Thyroid gland (tissue), 4 donors: ENCODE data around the gene CRYGB. TPM values are rescaled to one million over a fixed set of nuclear protein-coding genes. Genes with fewer than 3 reads are reported as not detected.

ENCODE experiments used
- DNase-seq, 2 donors: peaks; one replicate each; pipeline ENCODE4 v3.0.0-alpha.2; 2019
- H3K27ac ChIP-seq, 3 donors: fragments of 200-600 bp; sonication (generic); 1 replicate in 2 of 3; 2 replicates in 1 of 3; pipeline ENCODE4 v1.5.1; 2016 to 2019; ENCODE audit warnings: mild to moderate bottlenecking in 1 of 3, moderate library complexity in 1 of 3
- H3K27me3 ChIP-seq: fragments of 200-600 bp; sonication (generic); one replicate; pipeline ENCODE4 v1.5.1; 2019
- H3K36me3 ChIP-seq, 2 donors: fragments of 200-600 bp; sonication (generic); one replicate each; pipeline ENCODE4 v1.5.1; 2016 to 2019
- H3K4me1 ChIP-seq, 2 donors: fragments of 200-600 bp; sonication (generic); one replicate each; pipeline ENCODE4 v1.5.1; 2017 to 2019
- H3K4me3 ChIP-seq, 3 donors: fragments of 200-600 bp; sonication (generic); replicated peaks in 1 of 3; 1 replicate in 2 of 3; 2 replicates in 1 of 3; pipeline ENCODE4 v1.5.1; 2016; ENCODE audit warnings: mild to moderate bottlenecking in 1 of 3
- H3K9me3 ChIP-seq: fragments of 200-600 bp; sonication (generic); one replicate; pipeline ENCODE4 v1.5.1; 2017
- CTCF ChIP-seq, 6 experiments: fragments of 200-600 bp in 3 of 6; fragments of 450-650 bp in 3 of 6; sonication (generic) in 3 of 6; IDR thresholded peaks; one replicate each; pipeline ENCODE4 v1.5.1; 2016 to 2019; ENCODE audit warnings: antibody characterized with exemption in 6 of 6, mild to moderate bottlenecking in 2 of 6, inconsistent platforms in 1 of 6, moderate library complexity in 1 of 6
- POLR2A ChIP-seq, 2 donors: fragments of 450-650 bp; IDR thresholded peaks; one replicate each; pipeline ENCODE4 v1.6.1; 2017; ENCODE audit warnings: antibody characterized with exemption in 2 of 2, mild to moderate bottlenecking in 2 of 2, moderate library complexity in 1 of 2
- WGBS, 2 donors: methylation state at CpG; one replicate each; pipeline ENCODE4 v1.1.5; 2017; 5-methylcytosine and 5-hydroxymethylcytosine counted together
- intact Hi-C: fragments of 100-400 bp; cut with DNase I; formaldehyde crosslinking; loops from one replicate; pipeline ENCODE4 v1.15.1; 2023
- total RNA-seq, 4 donors: library from RNA; depleted of rRNA; stranded (reverse); fragments of >200 nt; gene quantifications; one replicate each; pipeline ENCODE4 v1.2.3, GENCODE V29; 2016

The CRYGB gene
- total RNA-seq, 4 donors from 2014 or later = not detected

GRCh38 chr2:208172125-208172524 is 26.2 kb upstream of the CRYGB start:
- Histone ChIP-seq H3K27ac (no peak overlapping the region), H3K4me1 (peaks cover 0 to 4% of the 10 kb centered on the region in 2 donors), H3K9me3 (no peaks in the 10 kb centered on the region), H3K4me3 (no peak overlapping the region), H3K27me3 (no peaks in the 10 kb centered on the region), H3K36me3 (no peaks in the 10 kb centered on the region)
- TF ChIP-seq POLR2A (IDR thresholded peaks at IDR 0.05) = no peak
- TF ChIP-seq CTCF (IDR thresholded peaks at IDR 0.05) = no peak
- no peak for DNase-seq
- intact Hi-C loops = no loop called here
- 64 to 82% methylated on average over 4 of the region's 4 CpGs for WGBS, 2 donors

- Histone ChIP-seq H3K27me3 (no peaks in the 10 kb centered on the region), H3K27ac (no peak overlapping the region), H3K4me3 (no peak overlapping the region), H3K9me3 (no peaks in the 10 kb centered on the region), H3K4me1 (no peaks in the 10 kb centered on the region), H3K36me3 (no peaks in the 10 kb centered on the region)
- intact Hi-C loops = no loop called here
- 76 to 90% methylated on average over 2 of the region's 2 CpGs for WGBS, 2 donors
- no peak for TF ChIP-seq POLR2A (IDR thresholded peaks at IDR 0.05)
- TF ChIP-seq CTCF (IDR thresholded peaks at IDR 0.05) = no peak
- DNase-seq = no peak
Measured at GRCh38 chr2:208164951-208165755, 19.2 kb upstream of the CRYGB start.

- intact Hi-C loops = no loop called here
- no peak within 1 kb of the TSS for H3K4me3 ChIP-seq
- 71% methylated on average over 2 of the region's 2 CpGs for WGBS, 2 donors
- no peaks in the 10 kb centered on the region for H3K27me3 ChIP-seq
- no peak within 1 kb of the TSS for H3K27ac ChIP-seq
- TF ChIP-seq CTCF (IDR thresholded peaks at IDR 0.05) = no peak
- no peak for TF ChIP-seq POLR2A (IDR thresholded peaks at IDR 0.05)
- DNase-seq = no peak
- no peaks in the 10 kb centered on the region for H3K36me3 ChIP-seq
- no peaks in the 10 kb centered on the region for H3K4me1 ChIP-seq
- no peaks in the 10 kb centered on the region for H3K9me3 ChIP-seq
Measured at GRCh38 chr2:208163489-208163888, 17.5 kb upstream of the CRYGB start, which contains the start of gene CRYGA. Gene CRYGA, minus strand, starts transcription at chr2:208163589. Its CDS starts 33 bp downstream, at chr2:208163556.

GRCh38 chr2:208156439-208156838 is 10.5 kb upstream of the CRYGB start:
- H3K27me3 ChIP-seq = no peaks in the 10 kb centered on the region
- 79 to 82% methylated on average over 2 of the region's 2 CpGs for WGBS, 2 donors
- TF ChIP-seq POLR2A (IDR thresholded peaks at IDR 0.05) = no peak
- TF ChIP-seq CTCF (IDR thresholded peaks at IDR 0.05) = no peak
- intact Hi-C loops = no loop called here
- DNase-seq = no peak
- H3K9me3 ChIP-seq = no peaks in the 10 kb centered on the region
- no peak overlapping the region for H3K27ac ChIP-seq
- no peaks in the 10 kb centered on the region for H3K36me3 ChIP-seq
- H3K4me1 ChIP-seq = no peaks in the 10 kb centered on the region
- no peak overlapping the region for H3K4me3 ChIP-seq

- H3K27ac ChIP-seq = no peak overlapping the region
- no peak overlapping the region for H3K4me3 ChIP-seq
- no peaks in the 10 kb centered on the region for H3K27me3 ChIP-seq
- H3K36me3 ChIP-seq = no peaks in the 10 kb centered on the region
- no peak for DNase-seq
- H3K4me1 ChIP-seq = no peaks in the 10 kb centered on the region
- TF ChIP-seq CTCF (IDR thresholded peaks at IDR 0.05) (no peak), POLR2A (IDR thresholded peaks at IDR 0.05) (no peak)
- H3K9me3 ChIP-seq = no peaks in the 10 kb centered on the region
- intact Hi-C loops = no loop called here
Measured at GRCh38 chr2:208153156-208153555, 7.2 kb upstream of the CRYGB start.
